SH-SY5Y (cell line): ENCODE data around the gene LMX1B.

Source experiments
- GATA2 ChIP-seq: IDR thresholded peaks from 2 replicates; pipeline ENCODE4 v1.6.1; 2011; ENCODE audit warnings: mild to moderate bottlenecking, low read depth, low read length
- GATA3 ChIP-seq: IDR thresholded peaks from 2 replicates; pipeline ENCODE4 v1.6.1; 2011; ENCODE audit warnings: low read depth, mild to moderate bottlenecking, low read length, moderate library complexity

The LMX1B gene

DNA sequence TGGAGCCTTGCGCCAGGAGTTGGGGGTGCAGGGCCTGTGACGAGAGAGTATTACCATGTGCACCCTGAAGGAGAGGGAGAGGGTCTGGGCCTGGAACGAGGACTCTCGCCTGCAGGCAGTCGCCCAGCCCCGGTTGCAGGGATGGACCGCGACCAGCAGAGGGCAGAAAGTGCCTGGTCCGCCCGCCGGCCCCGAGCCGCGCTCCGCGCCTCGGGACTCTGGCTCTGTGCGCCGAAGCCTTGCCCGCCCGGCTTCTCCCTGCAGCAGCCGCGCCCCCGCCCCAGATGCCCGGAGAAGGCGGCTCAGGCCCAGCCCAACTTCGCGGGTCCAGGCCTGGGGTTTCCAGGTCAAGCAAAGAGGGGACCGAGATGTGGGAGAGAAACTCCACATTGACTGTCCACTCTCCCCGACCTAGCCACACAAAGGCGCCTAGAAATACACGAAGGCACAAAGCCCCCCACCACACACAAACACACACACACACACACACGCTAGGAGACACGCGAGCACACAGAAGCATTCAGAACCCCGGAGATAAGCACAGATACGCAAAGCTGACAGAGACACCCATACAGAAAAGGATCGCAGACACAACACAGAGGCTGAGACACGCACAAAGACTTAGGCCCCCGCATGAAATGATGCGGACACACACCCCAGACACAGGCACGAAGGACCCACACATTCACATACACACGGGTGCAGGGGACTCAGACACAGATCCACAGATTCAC, 2.0 kb upstream of the LMX1B start:
- TF ChIP-seq GATA2 (no peak), GATA3 (no peak)

DNA sequence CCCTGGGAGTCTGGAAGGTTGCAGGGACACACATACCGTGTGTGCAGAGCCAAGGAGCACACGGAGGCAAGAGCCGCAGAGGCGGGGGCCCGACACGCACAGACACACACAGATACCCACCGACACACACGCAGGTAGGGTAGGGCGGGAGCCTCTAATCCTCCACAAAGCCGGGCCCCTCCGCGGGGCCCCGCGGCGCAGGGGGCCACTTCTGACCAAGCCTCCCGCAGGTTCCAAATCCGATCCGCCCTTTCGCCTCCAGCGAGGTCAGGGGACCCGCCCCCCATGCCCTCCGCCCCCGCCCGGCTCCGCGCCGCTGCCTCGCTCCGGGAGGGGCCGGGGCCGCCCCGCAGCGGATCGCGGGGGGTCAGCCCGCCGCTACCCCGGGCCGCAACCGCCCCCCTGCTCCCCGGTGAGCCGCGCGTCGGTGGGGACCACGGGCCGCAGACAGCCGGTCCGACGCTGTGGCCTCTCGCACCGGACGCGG, 1.4 kb upstream of the LMX1B start:
- TF ChIP-seq GATA3, result no peak
- no peak for TF ChIP-seq GATA2

DNA sequence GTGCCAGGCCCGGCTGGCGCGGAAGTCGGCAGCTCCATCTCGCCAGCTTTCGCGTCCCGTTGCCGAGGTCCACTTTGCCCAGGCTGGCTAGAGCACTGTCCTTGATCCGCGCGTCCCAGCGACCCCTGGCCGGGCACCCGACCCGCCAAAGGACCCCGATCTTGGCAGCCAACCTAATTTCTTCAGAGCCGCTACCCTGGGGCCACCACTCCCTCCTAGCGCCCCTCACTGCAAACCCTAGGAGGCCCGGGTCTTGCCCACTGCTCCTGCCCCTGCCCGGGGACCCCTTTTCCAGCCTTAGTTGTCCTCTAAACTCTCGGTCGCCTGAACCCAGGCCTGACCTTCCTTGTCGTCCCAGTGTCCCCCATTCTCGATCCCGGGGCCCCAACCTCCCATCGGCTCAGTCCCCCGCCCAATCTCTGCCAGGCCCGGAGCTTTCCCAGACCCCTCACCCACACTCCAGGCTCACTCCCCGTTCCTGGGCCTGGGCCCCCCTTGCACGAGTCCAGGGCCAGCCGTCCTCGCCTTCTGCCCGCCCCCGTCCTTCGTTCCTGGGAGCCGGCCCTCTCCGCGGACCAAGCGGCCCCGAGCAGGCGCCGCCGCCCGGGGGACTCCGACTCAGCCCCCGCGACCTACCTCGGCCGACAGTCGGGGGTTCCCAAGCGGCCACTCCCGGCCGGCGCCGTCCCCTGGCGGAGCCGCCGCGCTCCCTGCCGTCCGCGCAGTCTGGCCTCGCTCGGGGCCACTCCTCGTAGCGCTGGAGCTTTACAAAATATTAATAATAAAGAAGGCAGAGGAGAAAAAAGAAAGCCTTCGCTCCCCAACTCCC, 701 bp upstream of the LMX1B start:
- TF ChIP-seq GATA2 (no peak), GATA3 (no peak)

DNA sequence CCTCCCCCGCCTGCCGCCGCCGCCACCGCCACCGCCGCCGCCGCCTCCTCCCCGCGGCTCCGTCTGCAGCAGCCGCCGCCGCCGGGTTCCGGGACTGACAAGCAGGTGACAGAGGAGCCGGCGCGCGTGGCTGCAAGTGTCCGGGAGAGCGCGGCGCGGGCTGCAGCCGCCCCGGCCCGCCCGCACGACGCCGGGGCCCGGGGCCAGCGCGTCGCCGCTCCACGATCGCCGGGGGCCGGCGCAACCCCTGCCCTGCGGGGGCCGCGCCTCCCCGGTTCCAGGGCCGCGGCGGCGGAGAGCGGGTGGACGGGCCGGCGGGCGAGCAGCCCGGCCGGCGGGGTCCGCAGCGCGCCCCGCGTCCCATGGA, 343 bp downstream of the LMX1B start:
- TF ChIP-seq GATA3, result no peak
- no peak for TF ChIP-seq GATA2

DNA sequence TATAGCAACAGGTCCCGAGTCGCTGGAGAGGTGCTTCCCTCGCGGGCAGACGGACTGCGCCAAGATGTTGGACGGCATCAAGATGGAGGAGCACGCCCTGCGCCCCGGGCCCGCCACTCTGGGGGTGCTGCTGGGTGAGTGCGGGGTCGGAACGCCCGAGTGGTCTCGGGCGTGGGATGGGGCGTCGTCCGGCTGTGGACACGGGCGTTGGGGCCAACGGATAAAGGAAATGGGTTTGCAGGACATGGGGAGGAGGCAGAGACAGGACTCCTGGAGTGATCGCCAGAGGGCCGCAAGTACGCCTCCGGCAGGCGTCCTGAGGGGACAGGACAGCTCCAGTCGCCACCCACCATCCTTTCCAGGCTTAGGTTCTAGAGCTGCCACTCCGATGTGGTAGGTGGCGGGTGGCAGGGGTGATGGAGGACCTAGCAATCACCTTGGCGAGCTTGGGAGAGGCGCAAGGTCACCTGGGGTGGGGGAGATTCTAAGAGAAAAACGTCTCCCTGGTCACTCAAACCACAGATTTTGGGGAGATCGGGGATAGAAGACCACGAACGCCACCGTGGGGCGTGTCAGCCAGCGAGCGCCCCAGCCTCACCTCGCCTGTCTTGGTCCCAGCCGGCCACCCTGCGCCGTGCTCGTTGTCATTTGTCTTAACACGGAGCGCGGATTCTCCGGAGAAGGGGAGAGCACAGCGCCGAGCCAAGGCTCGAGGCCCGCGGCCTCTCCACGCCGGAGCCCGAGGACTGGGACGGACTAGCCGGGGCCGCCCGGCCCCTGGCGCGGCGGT, 922 bp downstream of the LMX1B start:
- TF ChIP-seq GATA3, result no peak
- TF ChIP-seq GATA2, result no peak

DNA sequence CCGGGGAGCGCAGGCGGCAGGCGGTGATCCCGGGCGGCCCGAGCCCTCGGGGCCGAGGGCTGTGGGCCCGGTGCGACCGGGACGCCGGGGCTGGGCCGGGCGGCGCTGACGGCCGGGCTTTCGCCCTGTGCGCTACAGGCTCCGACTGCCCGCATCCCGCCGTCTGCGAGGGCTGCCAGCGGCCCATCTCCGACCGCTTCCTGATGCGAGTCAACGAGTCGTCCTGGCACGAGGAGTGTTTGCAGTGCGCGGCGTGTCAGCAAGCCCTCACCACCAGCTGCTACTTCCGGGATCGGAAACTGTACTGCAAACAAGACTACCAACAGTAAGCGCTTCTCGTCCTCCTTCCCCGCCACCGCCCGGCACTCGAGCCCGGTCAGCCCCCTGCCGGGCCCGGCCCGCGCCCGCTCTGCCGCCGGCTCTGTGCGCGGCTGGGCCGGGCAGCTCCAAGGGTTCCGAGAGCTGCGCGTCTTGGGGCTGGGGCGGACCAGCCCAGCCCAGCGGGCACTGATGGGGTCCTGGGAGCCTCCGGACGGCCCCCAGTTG, 1.6 kb downstream of the LMX1B start:
- TF ChIP-seq GATA3 (no peak), GATA2 (no peak)

DNA sequence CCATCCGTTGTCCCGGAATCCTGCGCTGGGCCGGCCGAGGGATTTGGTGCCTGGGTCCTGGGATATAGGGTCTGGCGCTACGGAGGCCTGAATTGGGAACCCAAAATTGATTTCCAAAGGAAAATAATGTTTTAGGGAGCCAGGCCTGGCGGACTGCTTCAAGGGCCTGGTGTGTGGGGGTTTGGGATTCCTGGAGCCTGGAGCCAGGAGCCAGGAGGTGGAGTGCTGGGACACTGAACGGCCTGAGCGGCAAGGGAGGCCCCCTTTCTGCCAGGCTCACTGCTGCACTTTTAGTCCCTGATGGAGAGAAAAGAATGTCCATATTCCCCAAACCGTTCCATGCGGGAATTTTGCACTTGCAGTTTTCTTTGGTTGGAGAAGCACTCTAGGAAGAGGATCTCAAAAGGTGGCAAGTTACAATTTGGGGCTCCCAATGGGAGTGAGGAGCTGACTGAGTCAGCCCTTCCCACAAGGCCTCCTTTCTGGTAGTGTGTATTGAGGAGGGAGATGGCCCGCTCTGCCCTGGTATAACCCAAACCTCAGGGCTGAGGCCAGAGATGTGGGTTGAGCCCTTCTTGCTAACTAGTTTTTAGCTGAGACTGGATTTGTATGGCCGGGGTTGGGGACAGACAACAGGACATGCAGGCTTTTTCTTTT, 2.2 kb downstream of the LMX1B start:
- TF ChIP-seq GATA2 (no peak), GATA3 (no peak)

DNA sequence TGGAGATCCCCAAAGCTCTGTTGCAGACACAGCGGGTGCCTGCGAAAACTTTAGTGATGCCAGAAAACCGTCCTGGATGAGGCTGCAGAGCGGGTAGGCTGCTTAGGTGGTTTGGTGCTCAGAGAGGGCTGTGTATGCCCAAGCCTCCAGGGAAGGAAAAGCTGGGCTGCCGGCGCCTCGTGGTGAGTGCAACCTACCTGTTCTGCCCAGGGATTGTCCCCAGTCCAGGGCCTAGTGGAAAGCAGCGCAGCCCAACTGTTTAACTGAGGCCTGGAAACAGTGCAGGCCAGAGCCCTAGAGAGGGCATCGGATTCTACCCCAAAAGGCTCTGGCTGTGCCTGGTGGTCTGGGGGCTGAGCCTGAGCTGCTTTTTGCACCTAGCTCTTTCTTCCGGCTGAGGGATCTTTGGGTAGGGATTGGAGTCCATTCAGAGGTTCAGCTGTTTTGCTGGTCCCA, 2.8 kb downstream of the LMX1B start:
- TF ChIP-seq GATA2 (no peak), GATA3 (no peak)

DNA sequence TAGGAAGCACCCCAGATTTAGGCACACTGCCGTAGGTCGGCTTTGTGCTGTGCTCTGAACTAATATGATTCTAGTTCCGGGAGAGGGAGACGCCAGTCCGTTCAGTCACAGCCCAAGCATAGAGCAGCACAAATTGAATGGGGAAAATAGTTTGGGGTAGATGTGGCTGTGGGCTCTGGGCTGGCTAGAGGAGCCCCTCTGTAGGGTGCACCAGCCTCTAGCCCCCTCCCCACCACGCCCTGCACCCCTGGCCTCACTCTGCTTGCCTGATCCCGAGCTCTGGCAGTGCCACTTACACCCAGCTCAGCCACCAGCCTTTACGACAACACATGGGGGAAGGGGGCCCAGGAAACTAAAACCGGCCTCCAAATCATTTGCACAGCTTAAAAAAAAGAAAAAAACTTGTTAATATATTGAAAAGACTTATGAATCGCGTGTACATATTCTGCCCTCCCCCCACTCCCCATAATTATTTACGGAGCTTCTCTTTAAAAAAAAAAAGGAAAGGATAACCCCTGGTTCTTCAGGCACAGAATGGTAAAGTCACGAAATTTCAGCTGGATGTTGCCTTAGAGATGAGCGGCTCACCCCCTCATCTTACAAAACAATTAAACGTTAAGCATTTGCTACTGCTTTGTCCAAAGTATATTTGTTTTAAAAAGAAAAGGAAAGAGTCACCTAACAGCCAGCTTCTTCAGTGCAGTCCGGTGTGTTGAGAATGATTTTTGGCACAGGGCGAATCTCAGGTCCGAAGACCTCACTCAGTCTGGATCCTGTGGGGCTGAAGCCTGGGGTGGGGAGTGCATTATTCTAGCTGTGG, 3.5 kb downstream of the LMX1B start:
- no peak for TF ChIP-seq GATA2
- no peak for TF ChIP-seq GATA3

DNA sequence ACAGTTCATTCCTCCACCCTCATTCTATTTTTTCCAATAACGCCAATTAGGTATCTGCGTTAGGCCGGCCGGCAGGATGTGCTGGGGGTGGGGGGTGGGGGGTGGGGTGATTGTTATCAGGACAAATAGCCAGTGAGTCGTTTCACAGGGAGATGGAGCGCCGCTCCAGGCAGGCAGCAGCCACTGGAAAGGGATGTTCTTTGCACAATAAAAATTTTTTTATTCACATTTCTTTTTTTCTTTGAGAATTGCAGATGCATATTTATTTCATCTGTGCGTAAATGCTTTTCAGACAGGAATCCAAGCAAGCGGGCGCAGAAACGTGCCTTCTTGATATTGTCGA, 4.1 kb downstream of the LMX1B start:
- no peak for TF ChIP-seq GATA3
- TF ChIP-seq GATA2, result peak; percentile 18; the same call in 1 of the 2 replicates

DNA sequence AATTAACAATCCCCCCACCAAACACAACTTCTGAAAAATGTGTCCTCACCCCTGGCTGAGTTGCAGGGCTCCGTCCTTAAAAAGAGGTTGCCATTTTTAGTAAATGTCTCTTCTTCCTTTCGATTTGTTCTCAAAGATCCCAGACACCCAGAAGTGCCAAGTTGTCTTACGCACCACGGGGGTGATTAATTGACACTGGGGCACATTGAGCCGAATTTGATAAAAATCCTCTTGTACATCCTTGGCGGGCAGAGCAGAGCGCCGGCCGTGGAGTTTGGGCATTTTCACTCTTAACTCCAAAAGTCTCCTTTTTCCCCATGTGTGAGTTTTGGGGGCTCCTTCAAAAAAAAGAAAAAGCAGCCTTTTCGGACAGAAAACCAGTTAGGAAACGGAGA, 4.5 kb downstream of the LMX1B start:
- TF ChIP-seq GATA3 (no peak), GATA2 (no peak)

DNA sequence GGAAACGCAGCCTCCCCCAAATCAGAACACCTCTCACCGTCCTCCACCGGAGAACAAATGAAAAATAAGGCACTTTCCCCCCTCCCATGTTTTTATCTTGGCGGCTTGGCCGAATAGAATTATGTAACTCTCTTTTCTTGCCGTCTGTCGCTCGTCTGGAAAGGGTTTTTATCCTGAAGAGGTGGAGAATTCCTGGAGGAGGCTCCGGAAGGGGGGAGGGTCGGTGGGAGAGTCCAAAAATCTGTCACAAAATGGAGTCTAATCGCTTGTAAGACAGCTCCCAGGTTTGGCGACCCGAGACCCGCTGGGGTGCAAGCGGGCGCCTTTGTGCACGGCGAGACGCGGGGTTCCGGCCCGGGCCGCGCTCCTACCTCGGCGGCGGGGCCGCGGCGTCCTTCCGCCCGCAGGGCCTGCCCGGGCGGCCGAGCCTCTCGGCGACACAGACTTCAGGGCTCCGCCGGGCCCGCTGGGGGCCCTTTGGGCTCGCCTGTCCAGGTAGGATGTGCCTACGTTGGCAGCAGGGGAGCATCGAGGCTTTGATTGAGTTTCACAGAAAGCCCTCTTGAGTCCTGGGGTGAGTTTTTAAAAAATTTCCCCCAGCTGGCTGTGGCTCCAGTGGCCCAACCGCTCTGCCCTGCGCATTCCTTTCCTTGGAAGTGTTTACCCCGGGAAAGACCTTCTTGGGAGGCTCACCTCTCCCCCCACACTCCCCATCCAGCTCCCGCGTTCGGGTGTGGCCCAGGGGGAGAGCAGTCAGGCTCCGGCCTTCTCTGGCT, 5.0 kb downstream of the LMX1B start:
- TF ChIP-seq GATA3 (no peak), GATA2 (no peak)
